ENCODE results near the gene FARS2.

FARS2 gene

GRCh38 chr6:5580736-5581581 is 319.6 kb downstream of the FARS2 start:
- no peak for DNase-seq (ENCODE audit: low read depth in 2 of 2)

GRCh38 chr6:5582762-5583161 is 321.4 kb downstream of the FARS2 start:
- no peak for DNase-seq (ENCODE audit: low read depth in 2 of 2)

GRCh38 chr6:5583528-5583927 is 322.2 kb downstream of the FARS2 start:
- DNase-seq (ENCODE audit: low read depth in 2 of 2): no peak

GRCh38 chr6:5584078-5584482 is 322.8 kb downstream of the FARS2 start:
- DNase-seq (ENCODE audit: low read depth in 2 of 2): no peak

- DNase-seq (ENCODE audit: low read depth in 2 of 2): no peak
These were observed 326.3 kb downstream of the FARS2 start for GRCh38 chr6:5587648-5588047.

- no peak for DNase-seq (ENCODE audit: low read depth in 2 of 2)
These were observed 328.3 kb downstream of the FARS2 start for GRCh38 chr6:5589422-5590141.

GRCh38 chr6:5590187-5590586 is 328.9 kb downstream of the FARS2 start:
- no peak for DNase-seq (ENCODE audit: low read depth in 2 of 2)

GRCh38 chr6:5592886-5593519 is 331.7 kb downstream of the FARS2 start:
- DNase-seq (ENCODE audit: low read depth in 2 of 2): no peak

- DNase-seq (ENCODE audit: low read depth in 2 of 2): no peak
These were observed 333.9 kb downstream of the FARS2 start for GRCh38 chr6:5595184-5595583.

- DNase-seq (ENCODE audit: low read depth in 2 of 2): no peak
These were observed 336.1 kb downstream of the FARS2 start for GRCh38 chr6:5597413-5597812.

- no peak for DNase-seq (ENCODE audit: low read depth in 2 of 2)
These were observed 336.8 kb downstream of the FARS2 start for GRCh38 chr6:5598123-5598522.

GRCh38 chr6:5599127-5599526 is 337.8 kb downstream of the FARS2 start:
- DNase-seq (ENCODE audit: low read depth in 2 of 2): no peak

GRCh38 chr6:5605937-5606336 is 344.6 kb downstream of the FARS2 start:
- no peak for DNase-seq (ENCODE audit: low read depth in 2 of 2)

- DNase-seq (ENCODE audit: low read depth in 2 of 2): no peak
These were observed 345.2 kb downstream of the FARS2 start for GRCh38 chr6:5606546-5606945.

- no peak for DNase-seq (ENCODE audit: low read depth in 2 of 2)
These were observed 349.3 kb downstream of the FARS2 start for GRCh38 chr6:5610640-5611039.

GRCh38 chr6:5617179-5617578 is 355.9 kb downstream of the FARS2 start:
- DNase-seq (ENCODE audit: low read depth in 2 of 2): no peak

- peak in 1 of 2 donors; percentile 2 for DNase-seq (ENCODE audit: low read depth in 2 of 2)
These were observed 357.9 kb downstream of the FARS2 start for GRCh38 chr6:5619249-5619648.

- no peak for DNase-seq (ENCODE audit: low read depth in 2 of 2)
These were observed 361.1 kb downstream of the FARS2 start for GRCh38 chr6:5622276-5623005.

- DNase-seq (ENCODE audit: low read depth in 2 of 2): no peak
These were observed 362.5 kb downstream of the FARS2 start for GRCh38 chr6:5623769-5624168.

- no peak for DNase-seq (ENCODE audit: low read depth in 2 of 2)
These were observed 362.9 kb downstream of the FARS2 start for GRCh38 chr6:5624256-5624655.

GRCh38 chr6:5626727-5627426 is 365.6 kb downstream of the FARS2 start:
- no peak for DNase-seq (ENCODE audit: low read depth in 2 of 2)
